ENCODE results near the gene IMP4. TPM values are rescaled to one million over a fixed set of nuclear protein-coding genes. Genes with fewer than 3 reads are reported as not detected.

The IMP4 gene
- total and polyA plus RNA-seq, 10 of the 15 experiments (the other 5 are each of a cell fraction or from before 2014, with no cell fraction given), result 41.4 to 242 (median 166) TPM

DNA sequence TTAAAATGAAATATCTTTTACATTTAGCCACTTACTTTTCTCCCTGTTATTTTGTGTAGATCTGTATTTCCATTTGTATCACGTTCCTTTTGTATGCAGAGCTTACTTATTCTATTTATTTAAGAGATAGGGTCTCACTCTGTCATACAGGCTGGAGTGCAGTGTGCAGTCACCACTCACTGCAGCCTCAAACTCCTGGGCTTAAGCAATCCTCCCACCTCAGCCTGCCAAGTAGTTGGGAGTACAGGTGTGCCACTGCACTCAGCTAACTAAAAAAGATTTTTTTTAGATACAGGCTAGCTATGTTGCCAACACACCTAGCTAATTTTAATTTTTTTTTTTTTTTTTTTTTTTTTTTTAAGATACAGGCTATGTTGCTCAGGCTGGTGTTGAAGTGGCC, 24.0 kb downstream of the IMP4 start (continued):
- TF ChIP-seq, protein P1, sequence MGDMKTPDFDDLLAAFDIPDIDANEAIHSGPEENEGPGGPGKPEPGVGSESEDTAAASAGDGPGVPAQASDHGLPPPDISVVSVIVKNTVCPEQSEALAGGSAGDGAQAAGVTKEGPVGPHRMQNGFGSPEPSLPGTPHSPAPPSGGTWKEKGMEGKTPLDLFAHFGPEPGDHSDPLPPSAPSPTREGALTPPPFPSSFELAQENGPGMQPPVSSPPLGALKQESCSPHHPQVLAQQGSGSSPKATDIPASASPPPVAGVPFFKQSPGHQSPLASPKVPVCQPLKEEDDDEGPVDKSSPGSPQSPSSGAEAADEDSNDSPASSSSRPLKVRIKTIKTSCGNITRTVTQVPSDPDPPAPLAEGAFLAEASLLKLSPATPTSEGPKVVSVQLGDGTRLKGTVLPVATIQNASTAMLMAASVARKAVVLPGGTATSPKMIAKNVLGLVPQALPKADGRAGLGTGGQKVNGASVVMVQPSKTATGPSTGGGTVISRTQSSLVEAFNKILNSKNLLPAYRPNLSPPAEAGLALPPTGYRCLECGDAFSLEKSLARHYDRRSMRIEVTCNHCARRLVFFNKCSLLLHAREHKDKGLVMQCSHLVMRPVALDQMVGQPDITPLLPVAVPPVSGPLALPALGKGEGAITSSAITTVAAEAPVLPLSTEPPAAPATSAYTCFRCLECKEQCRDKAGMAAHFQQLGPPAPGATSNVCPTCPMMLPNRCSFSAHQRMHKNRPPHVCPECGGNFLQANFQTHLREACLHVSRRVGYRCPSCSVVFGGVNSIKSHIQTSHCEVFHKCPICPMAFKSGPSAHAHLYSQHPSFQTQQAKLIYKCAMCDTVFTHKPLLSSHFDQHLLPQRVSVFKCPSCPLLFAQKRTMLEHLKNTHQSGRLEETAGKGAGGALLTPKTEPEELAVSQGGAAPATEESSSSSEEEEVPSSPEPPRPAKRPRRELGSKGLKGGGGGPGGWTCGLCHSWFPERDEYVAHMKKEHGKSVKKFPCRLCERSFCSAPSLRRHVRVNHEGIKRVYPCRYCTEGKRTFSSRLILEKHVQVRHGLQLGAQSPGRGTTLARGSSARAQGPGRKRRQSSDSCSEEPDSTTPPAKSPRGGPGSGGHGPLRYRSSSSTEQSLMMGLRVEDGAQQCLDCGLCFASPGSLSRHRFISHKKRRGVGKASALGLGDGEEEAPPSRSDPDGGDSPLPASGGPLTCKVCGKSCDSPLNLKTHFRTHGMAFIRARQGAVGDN (IDR thresholded peaks at IDR 0.05), result no peak
- TF ChIP-seq EGR1 (IDR thresholded peaks at IDR 0.05; ENCODE audit: borderline replicate concordance in 1 of 2, low read depth in 2 of 2, low read length in 2 of 2) (no peak), CEBPB (IDR thresholded peaks at IDR 0.05; ENCODE audit: borderline replicate concordance in 1 of 2, low read depth in 2 of 2, low read length in 2 of 2) (no peak), SIX5 (IDR thresholded peaks at IDR 0.05; ENCODE audit: low read depth, low read length, severe bottlenecking) (no peak), ZNF207 (IDR thresholded peaks at IDR 0.05; ENCODE audit: borderline replicate concordance) (no peak), ETV6 (conservative IDR thresholded peaks at IDR 0.05 in 1 of 2, IDR thresholded peaks at IDR 0.05 in 1 of 2; ENCODE audit: borderline replicate concordance in 1 of 2, low read depth in 1 of 2) (no peak)
- TF ChIP-seq, protein P2, sequence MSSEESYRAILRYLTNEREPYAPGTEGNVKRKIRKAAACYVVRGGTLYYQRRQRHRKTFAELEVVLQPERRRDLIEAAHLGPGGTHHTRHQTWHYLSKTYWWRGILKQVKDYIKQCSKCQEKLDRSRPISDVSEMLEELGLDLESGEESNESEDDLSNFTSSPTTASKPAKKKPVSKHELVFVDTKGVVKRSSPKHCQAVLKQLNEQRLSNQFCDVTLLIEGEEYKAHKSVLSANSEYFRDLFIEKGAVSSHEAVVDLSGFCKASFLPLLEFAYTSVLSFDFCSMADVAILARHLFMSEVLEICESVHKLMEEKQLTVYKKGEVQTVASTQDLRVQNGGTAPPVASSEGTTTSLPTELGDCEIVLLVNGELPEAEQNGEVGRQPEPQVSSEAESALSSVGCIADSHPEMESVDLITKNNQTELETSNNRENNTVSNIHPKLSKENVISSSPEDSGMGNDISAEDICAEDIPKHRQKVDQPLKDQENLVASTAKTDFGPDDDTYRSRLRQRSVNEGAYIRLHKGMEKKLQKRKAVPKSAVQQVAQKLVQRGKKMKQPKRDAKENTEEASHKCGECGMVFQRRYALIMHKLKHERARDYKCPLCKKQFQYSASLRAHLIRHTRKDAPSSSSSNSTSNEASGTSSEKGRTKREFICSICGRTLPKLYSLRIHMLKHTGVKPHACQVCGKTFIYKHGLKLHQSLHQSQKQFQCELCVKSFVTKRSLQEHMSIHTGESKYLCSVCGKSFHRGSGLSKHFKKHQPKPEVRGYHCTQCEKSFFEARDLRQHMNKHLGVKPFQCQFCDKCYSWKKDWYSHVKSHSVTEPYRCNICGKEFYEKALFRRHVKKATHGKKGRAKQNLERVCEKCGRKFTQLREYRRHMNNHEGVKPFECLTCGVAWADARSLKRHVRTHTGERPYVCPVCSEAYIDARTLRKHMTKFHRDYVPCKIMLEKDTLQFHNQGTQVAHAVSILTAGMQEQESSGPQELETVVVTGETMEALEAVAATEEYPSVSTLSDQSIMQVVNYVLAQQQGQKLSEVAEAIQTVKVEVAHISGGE (CRISPR knock-in tag; IDR thresholded peaks at IDR 0.05), result no peak
- TF ChIP-seq, protein P3, sequence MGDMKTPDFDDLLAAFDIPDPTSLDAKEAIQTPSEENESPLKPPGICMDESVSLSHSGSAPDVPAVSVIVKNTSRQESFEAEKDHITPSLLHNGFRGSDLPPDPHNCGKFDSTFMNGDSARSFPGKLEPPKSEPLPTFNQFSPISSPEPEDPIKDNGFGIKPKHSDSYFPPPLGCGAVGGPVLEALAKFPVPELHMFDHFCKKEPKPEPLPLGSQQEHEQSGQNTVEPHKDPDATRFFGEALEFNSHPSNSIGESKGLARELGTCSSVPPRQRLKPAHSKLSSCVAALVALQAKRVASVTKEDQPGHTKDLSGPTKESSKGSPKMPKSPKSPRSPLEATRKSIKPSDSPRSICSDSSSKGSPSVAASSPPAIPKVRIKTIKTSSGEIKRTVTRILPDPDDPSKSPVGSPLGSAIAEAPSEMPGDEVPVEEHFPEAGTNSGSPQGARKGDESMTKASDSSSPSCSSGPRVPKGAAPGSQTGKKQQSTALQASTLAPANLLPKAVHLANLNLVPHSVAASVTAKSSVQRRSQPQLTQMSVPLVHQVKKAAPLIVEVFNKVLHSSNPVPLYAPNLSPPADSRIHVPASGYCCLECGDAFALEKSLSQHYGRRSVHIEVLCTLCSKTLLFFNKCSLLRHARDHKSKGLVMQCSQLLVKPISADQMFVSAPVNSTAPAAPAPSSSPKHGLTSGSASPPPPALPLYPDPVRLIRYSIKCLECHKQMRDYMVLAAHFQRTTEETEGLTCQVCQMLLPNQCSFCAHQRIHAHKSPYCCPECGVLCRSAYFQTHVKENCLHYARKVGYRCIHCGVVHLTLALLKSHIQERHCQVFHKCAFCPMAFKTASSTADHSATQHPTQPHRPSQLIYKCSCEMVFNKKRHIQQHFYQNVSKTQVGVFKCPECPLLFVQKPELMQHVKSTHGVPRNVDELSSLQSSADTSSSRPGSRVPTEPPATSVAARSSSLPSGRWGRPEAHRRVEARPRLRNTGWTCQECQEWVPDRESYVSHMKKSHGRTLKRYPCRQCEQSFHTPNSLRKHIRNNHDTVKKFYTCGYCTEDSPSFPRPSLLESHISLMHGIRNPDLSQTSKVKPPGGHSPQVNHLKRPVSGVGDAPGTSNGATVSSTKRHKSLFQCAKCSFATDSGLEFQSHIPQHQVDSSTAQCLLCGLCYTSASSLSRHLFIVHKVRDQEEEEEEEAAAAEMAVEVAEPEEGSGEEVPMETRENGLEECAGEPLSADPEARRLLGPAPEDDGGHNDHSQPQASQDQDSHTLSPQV (IDR thresholded peaks at IDR 0.05), result no peak

Data from GM12878 (cell line).